Measurements from ENCODE around the gene EYA2. TPM values are rescaled to one million over a fixed set of nuclear protein-coding genes. Genes with fewer than 3 reads are reported as not detected.

EYA2 gene
- total RNA-seq, 1 experiment from 2014 or later = not detected

DNA sequence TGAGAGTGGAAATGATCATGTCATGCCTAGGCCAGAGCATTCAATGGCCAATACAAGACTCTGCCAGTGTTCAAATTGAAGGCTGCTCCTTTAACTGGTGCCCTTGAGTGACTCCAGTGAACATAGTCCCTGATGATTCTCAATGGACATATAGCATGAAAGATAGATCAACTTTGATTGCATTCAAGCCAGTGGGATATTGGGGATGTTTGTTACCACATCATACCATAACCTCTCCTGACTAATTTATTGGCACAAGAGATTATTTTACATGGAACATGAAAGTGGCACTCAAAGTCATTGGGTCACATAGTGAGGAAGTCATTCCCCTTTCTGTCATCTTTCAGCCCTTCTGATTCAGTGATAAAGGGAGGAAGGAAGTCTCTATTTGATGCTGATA is 139.0 kb downstream of the EYA2 start:
- no peaks in the 10 kb centered on the region for H3K9me3 ChIP-seq (ENCODE audit: low read depth, low read length, poor library complexity, severe bottlenecking)
- H3K36me3 ChIP-seq (ENCODE audit: insufficient read depth, low read length, poor library complexity, severe bottlenecking) = no peaks in the 10 kb centered on the region
- BruUV-seq (replicated peaks) = no TSS peak
- intact Hi-C loops (cut with micrococcal nuclease; ENCODE audit: unreplicated experiment) = no loop called here
- DNase-seq (ENCODE audit: low spot score) = no peak
- POLR2A ChIA-PET (ENCODE audit: low non-redundant PET) = no interaction called here
- TF ChIP-seq, protein P1, sequence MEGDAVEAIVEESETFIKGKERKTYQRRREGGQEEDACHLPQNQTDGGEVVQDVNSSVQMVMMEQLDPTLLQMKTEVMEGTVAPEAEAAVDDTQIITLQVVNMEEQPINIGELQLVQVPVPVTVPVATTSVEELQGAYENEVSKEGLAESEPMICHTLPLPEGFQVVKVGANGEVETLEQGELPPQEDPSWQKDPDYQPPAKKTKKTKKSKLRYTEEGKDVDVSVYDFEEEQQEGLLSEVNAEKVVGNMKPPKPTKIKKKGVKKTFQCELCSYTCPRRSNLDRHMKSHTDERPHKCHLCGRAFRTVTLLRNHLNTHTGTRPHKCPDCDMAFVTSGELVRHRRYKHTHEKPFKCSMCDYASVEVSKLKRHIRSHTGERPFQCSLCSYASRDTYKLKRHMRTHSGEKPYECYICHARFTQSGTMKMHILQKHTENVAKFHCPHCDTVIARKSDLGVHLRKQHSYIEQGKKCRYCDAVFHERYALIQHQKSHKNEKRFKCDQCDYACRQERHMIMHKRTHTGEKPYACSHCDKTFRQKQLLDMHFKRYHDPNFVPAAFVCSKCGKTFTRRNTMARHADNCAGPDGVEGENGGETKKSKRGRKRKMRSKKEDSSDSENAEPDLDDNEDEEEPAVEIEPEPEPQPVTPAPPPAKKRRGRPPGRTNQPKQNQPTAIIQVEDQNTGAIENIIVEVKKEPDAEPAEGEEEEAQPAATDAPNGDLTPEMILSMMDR (conservative IDR thresholded peaks at IDR 0.05; ENCODE audit: low read depth, low read length) = no peak
- no peak for TF ChIP-seq EZH2 (IDR thresholded peaks at IDR 0.05; ENCODE audit: borderline replicate concordance, low read depth, low read length, poor library complexity, severe bottlenecking)
- no peaks in the 10 kb centered on the region for H3K27me3 ChIP-seq (replicated peaks; ENCODE audit: insufficient read depth, low read depth, low read length, poor library complexity)
- H3K4me1 ChIP-seq (ENCODE audit: insufficient read depth, low read length, poor library complexity, severe bottlenecking) = no peaks in the 10 kb centered on the region
- H3K4me3 ChIP-seq (ENCODE audit: low read depth, low read length, poor library complexity, severe bottlenecking) = no peak overlapping the region
- CTCF ChIA-PET = no interaction called here
- no peak overlapping the region for H3K27ac ChIP-seq (ENCODE audit: low read depth, low read length, poor library complexity, severe bottlenecking)

DNA sequence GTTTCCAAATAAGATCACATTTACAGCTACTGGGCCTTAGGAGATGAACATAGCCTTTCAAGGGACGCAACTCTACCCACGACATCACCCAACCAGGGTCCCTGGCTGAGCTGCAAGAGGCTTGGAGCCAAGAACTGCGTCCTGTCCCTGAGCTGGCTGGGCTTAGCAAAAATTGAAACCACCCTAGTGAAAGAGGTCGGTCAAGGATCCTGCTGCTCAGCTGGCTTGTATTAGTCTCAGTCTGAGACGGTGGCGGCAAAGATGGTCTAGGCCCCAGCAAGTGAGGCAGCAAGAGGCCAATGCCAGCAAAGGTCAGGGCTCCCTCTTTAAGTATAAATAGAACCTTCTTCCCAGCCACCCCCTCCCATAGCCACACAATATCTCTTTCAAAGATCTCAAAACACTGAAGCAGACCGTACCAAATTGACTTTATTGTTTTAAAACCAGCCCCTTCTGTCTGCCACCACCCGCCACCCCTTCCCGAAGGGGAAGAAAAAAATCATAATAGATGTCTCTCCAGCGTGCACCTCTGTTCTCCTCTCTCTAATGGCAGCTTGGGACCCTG is 140.5 kb downstream of the EYA2 start:
- BruUV-seq (replicated peaks) = no TSS peak
- Histone ChIP-seq H3K27me3 (replicated peaks; ENCODE audit: insufficient read depth, low read depth, low read length, poor library complexity) (no peaks in the 10 kb centered on the region), H3K9me3 (ENCODE audit: low read depth, low read length, poor library complexity, severe bottlenecking) (no peaks in the 10 kb centered on the region), H3K4me3 (ENCODE audit: low read depth, low read length, poor library complexity, severe bottlenecking) (no peak overlapping the region), H3K27ac (ENCODE audit: low read depth, low read length, poor library complexity, severe bottlenecking) (no peak overlapping the region), H3K4me1 (ENCODE audit: insufficient read depth, low read length, poor library complexity, severe bottlenecking) (no peaks in the 10 kb centered on the region), H3K36me3 (ENCODE audit: insufficient read depth, low read length, poor library complexity, severe bottlenecking) (no peaks in the 10 kb centered on the region)
- ChIA-PET CTCF (no interaction called here), POLR2A (ENCODE audit: low non-redundant PET) (no interaction called here)
- TF ChIP-seq, protein P1 (conservative IDR thresholded peaks at IDR 0.05; ENCODE audit: low read depth, low read length) = no peak
- no peak for TF ChIP-seq EZH2 (IDR thresholded peaks at IDR 0.05; ENCODE audit: borderline replicate concordance, low read depth, low read length, poor library complexity, severe bottlenecking)
- DNase-seq (ENCODE audit: low spot score) = no peak
- intact Hi-C loops (cut with micrococcal nuclease; ENCODE audit: unreplicated experiment) = no loop called here

DNA sequence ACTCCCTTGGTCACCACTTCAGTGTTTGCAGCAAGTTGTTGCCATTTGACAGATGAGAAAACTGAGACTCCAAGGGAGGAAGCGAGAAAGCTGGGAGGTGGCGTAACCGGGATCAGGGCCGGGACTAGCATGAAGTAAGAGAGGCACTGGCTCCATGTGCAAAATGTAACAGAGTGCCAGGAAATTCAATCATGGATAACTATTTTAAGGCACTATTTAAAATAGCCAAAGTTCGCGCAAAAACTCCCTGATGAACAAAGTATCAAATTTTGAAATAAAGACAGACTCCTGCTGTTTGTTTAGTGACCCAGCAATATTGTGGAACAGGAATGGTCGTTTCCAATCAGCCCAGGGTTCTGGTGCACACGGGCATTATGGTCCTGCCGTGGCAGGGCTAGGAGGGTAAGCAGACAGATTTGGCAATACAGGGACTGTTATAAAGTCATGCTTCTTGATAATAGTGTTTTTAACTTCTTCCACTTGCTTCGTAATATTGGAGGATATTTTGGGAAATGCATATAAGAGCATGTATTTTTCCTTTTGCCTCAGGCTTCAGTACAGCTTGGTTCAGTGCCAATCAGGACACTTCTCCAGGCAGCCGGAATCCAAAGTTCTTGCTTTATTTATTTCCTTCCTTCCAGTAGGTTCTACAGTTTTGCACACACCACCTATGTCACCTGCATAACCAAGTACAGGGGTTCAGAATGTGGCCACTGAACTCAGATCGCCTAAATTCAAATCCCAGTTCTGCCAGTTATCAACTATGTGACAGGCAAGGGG is 141.6 kb downstream of the EYA2 start:
- TF ChIP-seq EZH2 (IDR thresholded peaks at IDR 0.05; ENCODE audit: borderline replicate concordance, low read depth, low read length, poor library complexity, severe bottlenecking) = no peak
- TF ChIP-seq, protein P1 (conservative IDR thresholded peaks at IDR 0.05; ENCODE audit: low read depth, low read length) = no peak
- Histone ChIP-seq H3K27me3 (replicated peaks; ENCODE audit: insufficient read depth, low read depth, low read length, poor library complexity) (no peaks in the 10 kb centered on the region), H3K27ac (ENCODE audit: low read depth, low read length, poor library complexity, severe bottlenecking) (no peak overlapping the region), H3K36me3 (ENCODE audit: insufficient read depth, low read length, poor library complexity, severe bottlenecking) (no peaks in the 10 kb centered on the region), H3K4me1 (ENCODE audit: insufficient read depth, low read length, poor library complexity, severe bottlenecking) (no peaks in the 10 kb centered on the region), H3K9me3 (ENCODE audit: low read depth, low read length, poor library complexity, severe bottlenecking) (no peaks in the 10 kb centered on the region), H3K4me3 (ENCODE audit: low read depth, low read length, poor library complexity, severe bottlenecking) (no peak overlapping the region)
- intact Hi-C loops (cut with micrococcal nuclease; ENCODE audit: unreplicated experiment) = no loop called here
- no peak for DNase-seq (ENCODE audit: low spot score)
- ChIA-PET CTCF (no interaction called here), POLR2A (ENCODE audit: low non-redundant PET) (no interaction called here)
- no TSS peak for BruUV-seq (replicated peaks)

Measured in A673 (cell line).